K562 (cell line): Measurements from ENCODE around the gene CABP2. TPM values are rescaled to one million over a fixed set of nuclear protein-coding genes. Genes with fewer than 3 reads are reported as not detected.
"Not testable (repeated sequence)": the region's sequence is repeated elsewhere in the genome, so short reads cannot be mapped to it uniquely, and the experiment has no call there.

Source experiments
- ATAC-seq: fragments of 200-7000 bp; cut with Tn5 transposase; 3 replicates; pipeline ENCODE4 v1.9.1; 2020; ENCODE audit warnings: moderate library complexity
- BruUV-seq: library from RNA; stranded (reverse); fragments of 400-500 nt; replicated peaks from 2 replicates; lab custom pipeline; 2021; lab: Mats Ljungman, UMichigan
- CTCF ChIA-PET: fragments of 300-600 bp; formaldehyde crosslinking; extraction: SDS; loops from one replicate; lab custom pipeline; 2021; ENCODE audit warnings: low intra/inter-chr PET ratio; lab: Yijun Ruan, JAX
- POLR2A ChIA-PET: fragments of 300-600, 350-650 bp; sonication (Branson Sonifier 250); formaldehyde crosslinking; extraction: SDS; loops from one replicate; lab custom pipeline; 2021; ENCODE audit warnings: antibody characterized with exemption, inconsistent platforms; lab: Yijun Ruan, JAX
- DNase-seq, 4 experiments: peaks; one replicate each; pipeline versions ENCODE4 v3.0.0 to v3.0.0-alpha.2; 2011 to 2018; ENCODE audit warnings: low spot score in 3 of 4, mixed read lengths in 3 of 4; ENCODE audit errors: extremely low read depth in 1 of 4
- FAIRE-seq: peaks from 2 replicates; lab custom pipeline; 2011; peaks lifted over from hg19 to GRCh38; lab: Jason Lieb, UNC
- H2AFZ ChIP-seq: 2 replicates; pipeline ENCODE4 v1.6.0; 2011; ENCODE audit warnings: low read depth, low read length, control low read depth, inconsistent platforms
- H3K27ac ChIP-seq: fragments of 200-600 bp; 3 replicates; pipeline ENCODE4 v1.8.0; 2011; ENCODE audit warnings: low read depth, mild to moderate bottlenecking, control low read depth, inconsistent platforms, low read length, moderate library complexity, mixed read lengths; ENCODE audit errors: extremely low read depth
- H3K27me3 ChIP-seq, 2 experiments: fragments of 300-600 bp in 1 of 2; 2 replicates in 1 of 2; 3 replicates in 1 of 2; pipeline versions ENCODE4 v1.6.0 to v1.8.0; 2011; ENCODE audit warnings: inconsistent platforms in 2 of 2, low read length in 2 of 2, mild to moderate bottlenecking in 1 of 2, mixed read lengths in 1 of 2, moderate library complexity in 1 of 2; ENCODE audit not compliant: control insufficient read depth in 2 of 2, insufficient read depth in 2 of 2
- H3K36me3 ChIP-seq: fragments of 300-600 bp; 3 replicates; pipeline ENCODE4 v1.8.0; 2011; ENCODE audit warnings: mild to moderate bottlenecking, low read length, inconsistent platforms; ENCODE audit not compliant: control insufficient read depth, insufficient read depth
- H3K4me1 ChIP-seq, 2 experiments: fragments of 200-600 bp in 1 of 2; replicated peaks in 1 of 2; 2 replicates in 1 of 2; 3 replicates in 1 of 2; pipeline versions ENCODE4 v1.5.1 to v1.8.0; 2011; ENCODE audit warnings: inconsistent platforms in 2 of 2, low read length in 2 of 2, mild to moderate bottlenecking in 1 of 2, mixed read lengths in 1 of 2, moderate library complexity in 1 of 2; ENCODE audit not compliant: control insufficient read depth in 2 of 2, insufficient read depth in 2 of 2
- H3K4me2 ChIP-seq: 2 replicates; pipeline ENCODE4 v1.6.1; 2011; ENCODE audit warnings: low read length, control low read depth, inconsistent platforms, mixed read lengths; ENCODE audit not compliant: insufficient read depth
- H3K4me3 ChIP-seq: fragments of 200-600 bp; sonication (generic), shearing (Covaris generic); 2 replicates; pipeline ENCODE4 v1.5.1; 2016; ENCODE audit warnings: control low read depth, inconsistent platforms
- H3K79me2 ChIP-seq: fragments of 200-600 bp; 3 replicates; pipeline ENCODE4 v1.8.0; 2011; ENCODE audit warnings: low read length, inconsistent platforms; ENCODE audit not compliant: control insufficient read depth, insufficient read depth
- H3K9ac ChIP-seq, 2 experiments: 2 replicates each; pipeline versions ENCODE4 v1.6.0 to v1.6.1; 2011; ENCODE audit warnings: low read depth in 2 of 2, low read length in 2 of 2, control low read depth in 1 of 2, inconsistent platforms in 1 of 2, mild to moderate bottlenecking in 1 of 2, mixed read lengths in 1 of 2; ENCODE audit not compliant: insufficient read depth in 1 of 2
- H3K9me1 ChIP-seq: one replicate; pipeline ENCODE4 v1.6.0; 2011; ENCODE audit warnings: inconsistent platforms, mild to moderate bottlenecking, low read length, moderate library complexity; ENCODE audit not compliant: control insufficient read depth, insufficient read depth
- H3K9me3 ChIP-seq: replicated peaks from 2 replicates; pipeline ENCODE4 v1.5.1; 2011; ENCODE audit warnings: low read depth, low read length, inconsistent platforms; ENCODE audit not compliant: control insufficient read depth, insufficient read depth
- H4K20me1 ChIP-seq: replicated peaks from 2 replicates; pipeline ENCODE4 v1.6.1; 2011; ENCODE audit warnings: low read length, inconsistent platforms, mixed read lengths; ENCODE audit not compliant: control insufficient read depth, insufficient read depth
- CC2D1A ChIP-seq: fragments of 450-650 bp; IDR thresholded peaks from 2 replicates; pipeline ENCODE4 v1.6.1; 2017; ENCODE audit warnings: mild to moderate bottlenecking
- GABPB1 ChIP-seq: sonication (generic); formaldehyde crosslinking; IDR thresholded peaks from 2 replicates; pipeline ENCODE4 v1.8.0; 2022; ENCODE audit warnings: mild to moderate bottlenecking, missing genetic modification reagents
- MTA3 ChIP-seq: fragments of 450-650 bp; formaldehyde crosslinking; IDR thresholded peaks from 2 replicates; pipeline ENCODE4 v1.6.1; 2017; ENCODE audit warnings: mild to moderate bottlenecking, borderline replicate concordance
- NFYB ChIP-seq: IDR thresholded peaks from 2 replicates; pipeline ENCODE4 v1.6.1; 2011; ENCODE audit warnings: mild to moderate bottlenecking, moderate library complexity; ENCODE audit not compliant: insufficient read length; ENCODE audit errors: extremely low read depth
- POLR2A ChIP-seq: fragments of 450-650 bp; conservative IDR thresholded peaks from 2 replicates; pipeline ENCODE4 v1.6.1; 2016
- RBM25 ChIP-seq: fragments of 200-400 bp; formaldehyde crosslinking; IDR thresholded peaks from 2 replicates; pipeline ENCODE4 v1.6.1; 2018; ENCODE audit warnings: low read length, low read depth, moderate library complexity; ENCODE audit not compliant: severe bottlenecking
- SUPT5H ChIP-seq: fragments of 450-650 bp; IDR thresholded peaks from 2 replicates; pipeline ENCODE4 v1.6.1; 2016
- TBP ChIP-seq: optimal IDR thresholded peaks from 2 replicates; pipeline ENCODE3; 2011; ENCODE audit warnings: low read depth, low read length, improper control_type of control experiment
- ZNF316 ChIP-seq: fragments of 450-650 bp; IDR thresholded peaks from 2 replicates; pipeline ENCODE4 v1.6.1; 2016
- WGBS: fragments of 100-300 bp; shearing (Covaris generic); methylation state at CpG from one replicate; pipeline ENCODE4 v1.1.6; 2016; ENCODE audit warnings: low coverage, mixed read lengths; ENCODE audit not compliant: insufficient coverage; ENCODE audit errors: missing lambda C conversion rate; 5-methylcytosine and 5-hydroxymethylcytosine counted together
- in situ Hi-C: fragments of 300-500 bp; cut with MboI; formaldehyde crosslinking; loops from 4 replicates; pipeline ENCODE4 v1.15.0; 2018; ENCODE audit warnings: inconsistent platforms, mixed read lengths
- intact Hi-C: fragments of 100-400 bp; cut with micrococcal nuclease; formaldehyde crosslinking; loops from 2 replicates; pipeline ENCODE4 v1.14.2; 2022
- polyA plus RNA-seq, 8 experiments: library from polyadenylated mRNA; depleted of rRNA in 4 of 8; stranded (reverse) in 5 of 8; unstranded in 3 of 8; fragments of >200 nt; fragmentation: Nextera tagmentation in 2 of 8; fragmentation: Illumina TruSeq in 1 of 8; extraction: Ambion mirVana in 2 of 8; extraction: Trizol in 1 of 8; gene quantifications; 2 replicates each; pipeline versions ENCODE4 v1.2.1 to v1.2.3, GENCODE V29; 2011 to 2014; ENCODE audit warnings: inconsistent platforms in 1 of 8, missing spikeins in 1 of 8
- total RNA-seq, 7 experiments: library from RNA; depleted of rRNA in 6 of 7; stranded (reverse); fragments of >200 nt in 6 of 7; fragmentation: Illumina TruSeq in 2 of 7; extraction: Trizol in 2 of 7; gene quantifications; 2 replicates each; pipeline versions ENCODE4 v1.2.1 to v1.2.3, GENCODE V29; 2011 to 2021; ENCODE audit warnings: low replicate concordance in 1 of 7
- TF ChIP-seq, protein P1 (sequence below): fragments of 450-650 bp; IDR thresholded peaks from 2 replicates; pipeline ENCODE4 v1.6.1; 2017; ENCODE audit warnings: antibody characterized with exemption

CABP2 gene
- total and polyA plus RNA-seq, 9 of the 15 experiments (the other 6 are each of a cell fraction or from before 2014, with no cell fraction given) = not detected

DNA sequence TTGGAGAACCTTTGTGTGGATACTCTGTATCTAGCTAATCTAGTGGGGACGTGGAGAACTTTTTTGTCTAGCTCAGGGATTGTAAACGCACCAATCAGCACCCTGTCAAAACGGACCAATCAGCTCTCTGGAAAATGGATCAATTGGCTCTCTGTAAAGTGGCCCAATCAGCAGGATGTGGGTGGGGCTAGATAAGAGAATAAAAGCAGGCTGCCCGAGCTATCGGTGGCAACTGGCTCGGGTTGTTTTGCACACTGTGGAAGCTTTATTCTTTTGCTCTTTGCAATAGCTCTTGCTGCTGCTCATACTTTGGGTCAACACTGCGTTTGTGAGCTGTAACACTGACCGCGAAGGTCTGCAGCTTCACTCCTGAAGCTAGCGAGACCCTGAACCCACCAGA, 46.6 kb downstream of the CABP2 start:
- TF ChIP-seq CC2D1A (peak; percentile 93), POLR2A (peak; percentile 62), RBM25 (peak; percentile 4), ZNF316 (peak; percentile 38; the same call in 1 of the 2 replicates), SUPT5H (0 out of 2 replicates have a peak, but pooled peaks have one; percentile 30), NFYB (peak; percentile 68), MTA3 (peak; percentile 65; the same call in 1 of the 2 replicates), GABPB1 (0 out of 2 replicates have a peak, but pooled peaks have one; percentile 11), TBP (peak; percentile 39)
- TF ChIP-seq, protein P1, sequence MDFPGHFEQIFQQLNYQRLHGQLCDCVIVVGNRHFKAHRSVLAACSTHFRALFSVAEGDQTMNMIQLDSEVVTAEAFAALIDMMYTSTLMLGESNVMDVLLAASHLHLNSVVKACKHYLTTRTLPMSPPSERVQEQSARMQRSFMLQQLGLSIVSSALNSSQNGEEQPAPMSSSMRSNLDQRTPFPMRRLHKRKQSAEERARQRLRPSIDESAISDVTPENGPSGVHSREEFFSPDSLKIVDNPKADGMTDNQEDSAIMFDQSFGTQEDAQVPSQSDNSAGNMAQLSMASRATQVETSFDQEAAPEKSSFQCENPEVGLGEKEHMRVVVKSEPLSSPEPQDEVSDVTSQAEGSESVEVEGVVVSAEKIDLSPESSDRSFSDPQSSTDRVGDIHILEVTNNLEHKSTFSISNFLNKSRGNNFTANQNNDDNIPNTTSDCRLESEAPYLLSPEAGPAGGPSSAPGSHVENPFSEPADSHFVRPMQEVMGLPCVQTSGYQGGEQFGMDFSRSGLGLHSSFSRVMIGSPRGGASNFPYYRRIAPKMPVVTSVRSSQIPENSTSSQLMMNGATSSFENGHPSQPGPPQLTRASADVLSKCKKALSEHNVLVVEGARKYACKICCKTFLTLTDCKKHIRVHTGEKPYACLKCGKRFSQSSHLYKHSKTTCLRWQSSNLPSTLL = peak; percentile 84
- CTCF ChIA-PET, H3K4me3 ChIP-seq, H3K36me3 ChIP-seq, H4K20me1 ChIP-seq, intact Hi-C loops, H3K9me1 ChIP-seq, H3K27me3 ChIP-seq, H3K79me2 ChIP-seq, H3K9ac ChIP-seq, in situ Hi-C loops, BruUV-seq, H3K4me2 ChIP-seq, H3K9me3 ChIP-seq: not testable (repeated sequence)
- WGBS = 65% methylated on average over 10 of the region's 10 CpGs
- peak overlapping the region; percentile 69 for H3K27ac ChIP-seq
- peak overlapping the region; percentile 73 for H2AFZ ChIP-seq
- peaks cover 12 to 24% of the 10 kb centered on the region in 2 experiments; a peak in 4 of 5 replicates for H3K4me1 ChIP-seq
- ATAC-seq (peak; percentile 57), FAIRE-seq (peak; percentile 49), DNase-seq (peak in 1 of 4 experiments; percentile 50)
- POLR2A ChIA-PET = interaction anchor here (0.5 to 1.5 kb wide), 7 partner anchors 9 to 215 kb away, joined by 3 to 4 read pairs (median 3); no protein-coding TSS in a partner anchor
